Thymus (tissue), 11 donors: ENCODE data around the gene OR5H14. TPM values are rescaled to one million over a fixed set of nuclear protein-coding genes. Genes with fewer than 3 reads are reported as not detected.
"Not testable (repeated sequence)": the region's sequence is repeated elsewhere in the genome, so short reads cannot be mapped to it uniquely, and the experiment has no call there.

ENCODE experiments used
- DNase-seq, 9 donors: peaks; one replicate each; pipeline ENCODE4 v3.0.0-alpha.2; 2013; ENCODE audit warnings: low spot score in 9 of 9, low read depth in 6 of 9, missing footprints in 1 of 9
- H3K27ac ChIP-seq, 2 donors: one replicate each; pipeline ENCODE4 v1.5.1; 2013; ENCODE audit warnings: control low read depth in 1 of 2, low read depth in 1 of 2, low read length in 1 of 2, mild to moderate bottlenecking in 1 of 2, moderate library complexity in 1 of 2
- H3K27me3 ChIP-seq, 2 donors: one replicate each; pipeline ENCODE4 v1.5.1; 2013; ENCODE audit warnings: low read length in 1 of 2; ENCODE audit not compliant: control insufficient read depth in 2 of 2, insufficient read depth in 1 of 2
- H3K36me3 ChIP-seq, 2 donors: one replicate each; pipeline ENCODE4 v1.5.1; 2013; ENCODE audit warnings: low read length in 1 of 2, mild to moderate bottlenecking in 1 of 2, moderate library complexity in 1 of 2; ENCODE audit not compliant: control insufficient read depth in 2 of 2, insufficient read depth in 2 of 2
- H3K4me1 ChIP-seq, 2 donors: one replicate each; pipeline ENCODE4 v1.5.1; 2013; ENCODE audit warnings: low read length in 2 of 2; ENCODE audit not compliant: control insufficient read depth in 2 of 2, insufficient read depth in 2 of 2
- H3K4me3 ChIP-seq, 2 donors: one replicate each; pipeline ENCODE4 v1.5.1; 2013; ENCODE audit warnings: low read length in 2 of 2, control low read depth in 1 of 2, mild to moderate bottlenecking in 1 of 2
- H3K9me3 ChIP-seq, 2 donors: one replicate each; pipeline ENCODE4 v1.5.1; 2013; ENCODE audit warnings: low read length in 1 of 2, mild to moderate bottlenecking in 1 of 2; ENCODE audit not compliant: control insufficient read depth in 2 of 2, insufficient read depth in 1 of 2
- WGBS: extraction: QIAGEN DNeasy Blood & Tissue Kit; methylation state at CpG from one replicate; pipeline ENCODE4 v1.1.7; 2013; 5-methylcytosine and 5-hydroxymethylcytosine counted together
- polyA plus RNA-seq: library from polyadenylated mRNA; stranded (reverse); fragments of 200-250 nt; gene quantifications from one replicate; pipeline ENCODE4 v1.2.3, GENCODE V29; 2013
- total RNA-seq: library from RNA; stranded (reverse); fragments of 120-200 nt; gene quantifications from one replicate; pipeline ENCODE4 v1.2.4, GENCODE V29; 2013
- donor health status: healthy.

The OR5H14 gene
- total and polyA plus RNA-seq, 2 donors = not detected

GRCh38 chr3:98182196-98182595, 34.9 kb downstream of the OR5H14 start:
- H3K4me1 ChIP-seq = no peaks in the 10 kb centered on the region
- H3K27ac ChIP-seq = no peak overlapping the region
- no peak overlapping the region for H3K4me3 ChIP-seq
- DNase-seq = no peak
- H3K36me3 ChIP-seq = no peaks in the 10 kb centered on the region
- no peaks in the 10 kb centered on the region for H3K9me3 ChIP-seq
- H3K27me3 ChIP-seq = no peaks in the 10 kb centered on the region

- H3K4me3 ChIP-seq = no peak overlapping the region
- H3K9me3 ChIP-seq = no peaks in the 10 kb centered on the region
- no peaks in the 10 kb centered on the region for H3K27me3 ChIP-seq
- H3K27ac ChIP-seq = no peak overlapping the region
- no peaks in the 10 kb centered on the region for H3K36me3 ChIP-seq
- no peak for DNase-seq
- no peaks in the 10 kb centered on the region for H3K4me1 ChIP-seq
These were observed 37.9 kb downstream of the OR5H14 start for GRCh38 chr3:98185180-98185579.

- no peak overlapping the region for H3K4me3 ChIP-seq
- no peaks in the 10 kb centered on the region for H3K9me3 ChIP-seq
- H3K4me1 ChIP-seq = no peaks in the 10 kb centered on the region
- H3K36me3 ChIP-seq = no peaks in the 10 kb centered on the region
- H3K27me3 ChIP-seq = no peaks in the 10 kb centered on the region
- H3K27ac ChIP-seq = no peak overlapping the region
- 4% methylated on average over 3 of the region's 3 CpGs for WGBS
- peak in 4 of 9 donors; percentile 9 to 31 (median 20) for DNase-seq
These were observed 41.3 kb downstream of the OR5H14 start for GRCh38 chr3:98188545-98188944.

- DNase-seq, H3K36me3 ChIP-seq, H3K27me3 ChIP-seq, H3K27ac ChIP-seq, H3K4me1 ChIP-seq, H3K4me3 ChIP-seq, H3K9me3 ChIP-seq: not testable (repeated sequence)
These were observed 43.6 kb downstream of the OR5H14 start for GRCh38 chr3:98190911-98191310.

GRCh38 chr3:98196293-98196692, 49.0 kb downstream of the OR5H14 start:
- over 99% methylated on average over 2 of the region's 2 CpGs for WGBS
- H3K27me3 ChIP-seq, H3K36me3 ChIP-seq, H3K9me3 ChIP-seq, DNase-seq, H3K4me1 ChIP-seq, H3K4me3 ChIP-seq, H3K27ac ChIP-seq: not testable (repeated sequence)

- H3K27me3 ChIP-seq = no peaks in the 10 kb centered on the region
- H3K4me3 ChIP-seq = no peak overlapping the region
- DNase-seq = no peak
- no peak overlapping the region for H3K27ac ChIP-seq
- H3K9me3 ChIP-seq = no peaks in the 10 kb centered on the region
- WGBS = 90% methylated on average over 1 of the region's 1 CpG
- H3K4me1 ChIP-seq = no peaks in the 10 kb centered on the region
- H3K36me3 ChIP-seq = no peaks in the 10 kb centered on the region
These were observed 51.7 kb downstream of the OR5H14 start for GRCh38 chr3:98199020-98199419.

Other genes with a start within 250 kb of the OR5H14 start
- gene RIOX2, start 175.0 kb upstream of the OR5H14 start, total RNA-seq = 16.9 TPM
- gene RIOX2, start 175.0 kb upstream of the OR5H14 start, polyA plus RNA-seq = 26.2 TPM
- gene GABRR3, start 112.2 kb upstream of the OR5H14 start, total RNA-seq = 0.05 TPM
- 0.02 TPM for gene GABRR3, start 112.2 kb upstream of the OR5H14 start, polyA plus RNA-seq
- gene OR5AC2, start 60.3 kb upstream of the OR5H14 start, total RNA-seq = not detected
- not detected for gene OR5AC2, start 60.3 kb upstream of the OR5H14 start, polyA plus RNA-seq
- gene OR5H1, start 16.8 kb upstream of the OR5H14 start, total RNA-seq = not detected
- not detected for gene OR5H1, start 16.8 kb upstream of the OR5H14 start, polyA plus RNA-seq
- not detected for gene OR5H15, start 19.2 kb downstream of the OR5H14 start, total RNA-seq
- not detected for gene OR5H15, start 19.2 kb downstream of the OR5H14 start, polyA plus RNA-seq
- gene OR5H6, start 116.8 kb downstream of the OR5H14 start, total RNA-seq = not detected
- not detected for gene OR5H6, start 116.8 kb downstream of the OR5H14 start, polyA plus RNA-seq
- gene OR5H2, start 135.0 kb downstream of the OR5H14 start, total RNA-seq = not detected
- gene OR5H2, start 135.0 kb downstream of the OR5H14 start, polyA plus RNA-seq = not detected
- gene OR5K4, start 206.4 kb downstream of the OR5H14 start, total RNA-seq = not detected
- not detected for gene OR5K4, start 206.4 kb downstream of the OR5H14 start, polyA plus RNA-seq
- gene OR5K3, start 243.2 kb downstream of the OR5H14 start, total RNA-seq = not detected
- gene OR5K3, start 243.2 kb downstream of the OR5H14 start, polyA plus RNA-seq = not detected